OCI-LY1 (cell line): ENCODE results near the gene PCDH18.

Experiments used
- EZH2 ChIP-seq: fragments of 200-600 bp; sonication (generic), shearing (Covaris generic); IDR thresholded peaks from 2 replicates; pipeline ENCODE4 v1.8.0; 2017; ENCODE audit warnings: borderline replicate concordance, mixed run types, mild to moderate bottlenecking, antibody characterized with exemption, low read length, moderate library complexity, mixed read lengths
- TF ChIP-seq, protein P1 (sequence below): fragments of 200-600 bp; sonication (generic), shearing (Covaris generic); IDR thresholded peaks from 2 replicates; pipeline ENCODE4 v1.5.1; 2017; ENCODE audit warnings: mild to moderate bottlenecking, antibody characterized with exemption, low read length, moderate library complexity, mixed read lengths

DNA sequence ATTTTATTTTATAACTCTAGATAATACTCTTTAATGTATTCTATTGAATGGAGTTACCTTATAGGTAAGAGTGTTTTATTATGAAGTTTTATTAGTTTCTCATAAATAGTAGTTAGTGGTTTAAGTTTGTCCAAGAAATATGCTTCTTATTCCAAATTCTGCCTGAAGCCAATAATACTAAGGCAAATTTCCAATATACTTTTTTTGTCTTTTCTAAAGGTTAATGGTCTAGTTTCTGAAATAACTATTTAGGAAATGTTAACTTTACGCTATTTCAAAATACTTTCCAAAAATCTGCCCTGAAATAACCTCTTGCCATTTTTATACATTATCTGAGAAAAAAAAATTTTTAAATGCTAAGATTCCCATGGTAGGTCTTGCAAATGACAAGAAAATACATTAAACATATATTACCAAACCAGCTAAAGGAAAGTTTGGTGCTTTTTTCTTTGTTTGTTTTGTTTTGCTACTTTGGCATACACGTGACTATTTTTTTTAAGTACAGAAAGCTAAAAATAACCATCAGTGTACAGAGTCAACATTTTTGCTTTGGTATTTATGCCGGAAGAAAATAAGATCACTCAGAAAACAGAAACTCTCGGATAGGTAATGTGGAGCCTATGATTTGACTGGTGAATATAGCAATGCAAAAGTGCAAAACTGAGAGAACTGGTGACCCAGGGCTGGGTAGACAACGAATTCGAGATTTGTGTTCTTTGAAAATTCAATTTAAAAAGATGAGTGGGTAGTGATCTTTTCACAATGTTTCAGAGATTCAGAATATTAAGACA, 29.8 kb downstream of the PCDH18 start:
- TF ChIP-seq, protein P1, sequence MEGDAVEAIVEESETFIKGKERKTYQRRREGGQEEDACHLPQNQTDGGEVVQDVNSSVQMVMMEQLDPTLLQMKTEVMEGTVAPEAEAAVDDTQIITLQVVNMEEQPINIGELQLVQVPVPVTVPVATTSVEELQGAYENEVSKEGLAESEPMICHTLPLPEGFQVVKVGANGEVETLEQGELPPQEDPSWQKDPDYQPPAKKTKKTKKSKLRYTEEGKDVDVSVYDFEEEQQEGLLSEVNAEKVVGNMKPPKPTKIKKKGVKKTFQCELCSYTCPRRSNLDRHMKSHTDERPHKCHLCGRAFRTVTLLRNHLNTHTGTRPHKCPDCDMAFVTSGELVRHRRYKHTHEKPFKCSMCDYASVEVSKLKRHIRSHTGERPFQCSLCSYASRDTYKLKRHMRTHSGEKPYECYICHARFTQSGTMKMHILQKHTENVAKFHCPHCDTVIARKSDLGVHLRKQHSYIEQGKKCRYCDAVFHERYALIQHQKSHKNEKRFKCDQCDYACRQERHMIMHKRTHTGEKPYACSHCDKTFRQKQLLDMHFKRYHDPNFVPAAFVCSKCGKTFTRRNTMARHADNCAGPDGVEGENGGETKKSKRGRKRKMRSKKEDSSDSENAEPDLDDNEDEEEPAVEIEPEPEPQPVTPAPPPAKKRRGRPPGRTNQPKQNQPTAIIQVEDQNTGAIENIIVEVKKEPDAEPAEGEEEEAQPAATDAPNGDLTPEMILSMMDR = no peak
- TF ChIP-seq EZH2 = no peak
